Measurements from ENCODE around the gene KAT7. TPM values are rescaled to one million over a fixed set of nuclear protein-coding genes. Genes with fewer than 3 reads are reported as not detected.

The KAT7 gene
- total RNA-seq, 1 experiment from 2014 or later = 79.5 TPM

GRCh38 chr17:49783071-49783715 is 5.3 kb upstream of the KAT7 start:
- CTCF ChIA-PET = interaction anchor here (0.8 kb wide), 1 partner anchor 19 kb away, joined by 4 read pairs; the partner anchor contains the start of gene FAM117A
- H3K79me2 ChIP-seq (ENCODE audit: insufficient read depth, low read length) = no peaks in the 10 kb centered on the region
- H3K4me2 ChIP-seq (ENCODE audit: low read length) = no peak overlapping the region
- DNase-seq (ENCODE audit: low read depth, low spot score) (no peak), ATAC-seq (no peak)
- no peaks in the 10 kb centered on the region; the same call in 1 of the 2 replicates for H3K27me3 ChIP-seq (ENCODE audit: insufficient read depth, low read length)
- H3K9ac ChIP-seq (ENCODE audit: low read length) = no peak overlapping the region
- H4K20me1 ChIP-seq (ENCODE audit: insufficient read depth) = no peaks in the 10 kb centered on the region
- H3K4me1 ChIP-seq (ENCODE audit: control insufficient read depth in 1 of 2, insufficient read depth in 2 of 2, low read length in 2 of 2) = peaks cover 7 to 9% of the 10 kb centered on the region in 2 experiments
- BruUV-seq (replicated peaks) = no TSS peak
- H3K36me3 ChIP-seq (ENCODE audit: control insufficient read depth in 1 of 2, insufficient read depth in 2 of 2, low read length in 2 of 2) = no peaks in the 10 kb centered on the region
- H3K9me2 ChIP-seq (ENCODE audit: insufficient read depth) = no peaks in the 10 kb centered on the region
- POLR2A ChIA-PET = interaction anchor here (1.8 kb wide), 1 partner anchor 19 kb away, joined by 7 read pairs; the partner anchor contains the start of gene FAM117A
- no peaks in the 10 kb centered on the region for H3K9me3 ChIP-seq (ENCODE audit: control insufficient read depth in 1 of 2, insufficient read depth in 1 of 2, low read depth in 1 of 2, low read length in 2 of 2)
- H3K27ac ChIP-seq (ENCODE audit: low read depth, low read length) = no peak overlapping the region
- TF ChIP-seq TCF7L2 (IDR thresholded peaks at IDR 0.05; ENCODE audit: borderline replicate concordance, extremely low read depth, insufficient read depth, insufficient read length) (no peak), FOSL1 (IDR thresholded peaks at IDR 0.05; ENCODE audit: low read depth) (no peak), ELF1 (IDR thresholded peaks at IDR 0.05; ENCODE audit: borderline replicate concordance, low read depth) (no peak), RAD21 (IDR thresholded peaks at IDR 0.05; ENCODE audit: low read depth) (no peak), EZH2 (IDR thresholded peaks at IDR 0.05) (no peak), CBX3 (IDR thresholded peaks at IDR 0.05; ENCODE audit: low read depth) (no peak), YY1 (IDR thresholded peaks at IDR 0.05; ENCODE audit: extremely low read depth, insufficient replicate concordance, low read depth, low read length) (no peak), SP1 (IDR thresholded peaks at IDR 0.05; ENCODE audit: low read depth) (no peak), ZBTB33 (IDR thresholded peaks at IDR 0.05; ENCODE audit: extremely low read depth, insufficient replicate concordance, low read length) (no peak), ZNF274 (IDR thresholded peaks at IDR 0.05; ENCODE audit: low read depth, low read length) (no peak), SRF (IDR thresholded peaks at IDR 0.05; ENCODE audit: low read depth) (no peak), ZFX (IDR thresholded peaks at IDR 0.05) (no peak), EZH2phosphoT487 (IDR thresholded peaks at IDR 0.05; ENCODE audit: borderline replicate concordance) (no peak), REST (IDR thresholded peaks at IDR 0.05; ENCODE audit: low read depth) (no peak), SIN3A (IDR thresholded peaks at IDR 0.05; ENCODE audit: low read depth) (no peak), CTCF (IDR thresholded peaks at IDR 0.05 in 2 of 3, conservative IDR thresholded peaks at IDR 0.05 in 1 of 3; ENCODE audit: borderline replicate concordance in 1 of 3, insufficient read depth in 1 of 3, low read depth in 2 of 3, low read length in 2 of 3) (no peak)
- H2AFZ ChIP-seq (ENCODE audit: low read depth, low read length, poor library complexity, severe bottlenecking) = no peak overlapping the region
- intact Hi-C loops (cut with micrococcal nuclease) = no loop called here
- no peak overlapping the region for H3K4me3 ChIP-seq (replicated peaks in 1 of 2; ENCODE audit: low read depth in 1 of 2, low read length in 2 of 2)
- RAD21 ChIA-PET (ENCODE audit: low non-redundant PET in 1 of 2, low total read pairs in 2 of 2, uncharacterized antibody in 2 of 2, unreplicated experiment in 2 of 2) = no interaction called here

Measured in HCT116 (cell line).